Astrocyte (in vitro differentiated cells and primary cell): ENCODE data around the gene FAM184B. TPM values are rescaled to one million over a fixed set of nuclear protein-coding genes. Genes with fewer than 3 reads are reported as not detected.

Experiments
- DNase-seq: peaks from one replicate; pipeline ENCODE4 v3.0.0-alpha.2; 2010; ENCODE audit warnings: low read depth
- FAIRE-seq: peaks from 2 replicates; lab custom pipeline; 2011; peaks lifted over from hg19 to GRCh38; lab: Jason Lieb, UNC
- H2AFZ ChIP-seq: 2 replicates; pipeline ENCODE4 v1.6.0; 2012; ENCODE audit warnings: low read depth, low read length, inconsistent platforms
- H3K27ac ChIP-seq: 2 replicates; pipeline ENCODE4 v1.5.1; 2011; ENCODE audit warnings: low read depth, low read length, inconsistent platforms
- H3K27me3 ChIP-seq: 2 replicates; pipeline ENCODE4 v1.6.0; 2011; ENCODE audit warnings: low read length, inconsistent platforms; ENCODE audit not compliant: insufficient read depth
- H3K36me3 ChIP-seq: 2 replicates; pipeline ENCODE4 v1.5.1; 2011; ENCODE audit warnings: low read length, inconsistent platforms; ENCODE audit not compliant: insufficient read depth
- H3K4me1 ChIP-seq: 2 replicates; pipeline ENCODE4 v1.5.1; 2011; ENCODE audit warnings: low read length, inconsistent platforms; ENCODE audit not compliant: insufficient read depth
- H3K4me2 ChIP-seq: 2 replicates; pipeline ENCODE4 v1.6.0; 2012; ENCODE audit warnings: low read length, inconsistent platforms
- H3K4me3 ChIP-seq: 2 replicates; pipeline ENCODE4 v1.5.1; 2011; ENCODE audit warnings: low read depth, mild to moderate bottlenecking, low read length, inconsistent platforms; ENCODE audit not compliant: insufficient read depth
- H3K79me2 ChIP-seq: 2 replicates; pipeline ENCODE4 v1.6.0; 2012; ENCODE audit warnings: mild to moderate bottlenecking, low read length, inconsistent platforms; ENCODE audit not compliant: insufficient read depth
- H3K9ac ChIP-seq: 2 replicates; pipeline ENCODE4 v1.6.0; 2012; ENCODE audit warnings: mild to moderate bottlenecking, low read length, inconsistent platforms
- H3K9me3 ChIP-seq: 2 replicates; pipeline ENCODE4 v1.5.1; 2012; ENCODE audit warnings: low read depth, mild to moderate bottlenecking, low read length, inconsistent platforms; ENCODE audit not compliant: insufficient read depth
- H4K20me1 ChIP-seq: 2 replicates; pipeline ENCODE4 v1.6.0; 2012; ENCODE audit warnings: low read length, inconsistent platforms; ENCODE audit not compliant: insufficient read depth
- H3K27ac Mint-ChIP-seq: one replicate; pipeline ENCODE4 v1.8.0; 2021; ENCODE audit warnings: mild to moderate bottlenecking, mixed read lengths; ENCODE audit not compliant: unreplicated experiment
- H3K27me3 Mint-ChIP-seq: one replicate; pipeline ENCODE4 v1.8.0; 2021; ENCODE audit warnings: low read depth, mixed read lengths; ENCODE audit not compliant: unreplicated experiment
- H3K36me3 Mint-ChIP-seq: one replicate; pipeline ENCODE4 v1.8.0; 2021; ENCODE audit warnings: low read depth, mixed read lengths; ENCODE audit not compliant: unreplicated experiment
- H3K4me1 Mint-ChIP-seq: one replicate; pipeline ENCODE4 v1.8.0; 2021; ENCODE audit warnings: low read depth, mixed read lengths; ENCODE audit not compliant: unreplicated experiment
- H3K4me3 Mint-ChIP-seq: one replicate; pipeline ENCODE4 v1.8.0; 2021; ENCODE audit warnings: mild to moderate bottlenecking, moderate library complexity, mixed read lengths; ENCODE audit not compliant: unreplicated experiment
- H3K9me3 Mint-ChIP-seq: one replicate; pipeline ENCODE4 v1.8.0; 2021; ENCODE audit warnings: mild to moderate bottlenecking, mixed read lengths; ENCODE audit not compliant: unreplicated experiment
- CTCF ChIP-seq: IDR thresholded peaks from 2 replicates; pipeline ENCODE4 v1.5.1; 2011; ENCODE audit warnings: low read depth, mild to moderate bottlenecking, inconsistent platforms, low read length, moderate library complexity; ENCODE audit not compliant: insufficient read depth
- EZH2 ChIP-seq: IDR thresholded peaks from 2 replicates; pipeline ENCODE4 v1.6.1; 2012; ENCODE audit warnings: mild to moderate bottlenecking, low read length, inconsistent platforms; ENCODE audit not compliant: insufficient read depth
- total RNA-seq: library from RNA; stranded (reverse); gene quantifications from 2 replicates; pipeline ENCODE4 v1.2.1, GENCODE V29; 2021

The FAM184B gene
- total RNA-seq, 1 donor from 2014 or later: 0.54 TPM

GRCh38 chr4:17770845-17771244 lies 10.6 kb downstream of the FAM184B start:
- Histone ChIP-seq H3K27me3 (no peaks in the 10 kb centered on the region), H3K27ac (no peak overlapping the region), H3K36me3 (no peaks in the 10 kb centered on the region), H3K4me2 (peak overlapping the region; percentile 19), H2AFZ (no peak overlapping the region), H4K20me1 (no peaks in the 10 kb centered on the region), H3K79me2 (no peaks in the 10 kb centered on the region), H3K9ac (no peak overlapping the region), H3K9me3 (no peaks in the 10 kb centered on the region), H3K4me3 (no peak overlapping the region), H3K4me1 (no peaks in the 10 kb centered on the region)
- no peak for TF ChIP-seq CTCF
- no peak for TF ChIP-seq EZH2
- H3K4me1 Mint-ChIP-seq: peaks cover 17% of the 10 kb centered on the region
- H3K27ac Mint-ChIP-seq: no peak overlapping the region
- peaks cover 8% of the 10 kb centered on the region for H3K9me3 Mint-ChIP-seq
- H3K36me3 Mint-ChIP-seq: no peaks in the 10 kb centered on the region
- no peaks in the 10 kb centered on the region for H3K27me3 Mint-ChIP-seq
- DNase-seq (peak; percentile 54), FAIRE-seq (no peak)
- no peak overlapping the region for H3K4me3 Mint-ChIP-seq

GRCh38 chr4:17769406-17770174 lies 11.8 kb downstream of the FAM184B start:
- peaks cover 9% of the 10 kb centered on the region for H3K9me3 Mint-ChIP-seq
- no peak for FAIRE-seq
- no peak overlapping the region for H3K27ac Mint-ChIP-seq

More at GRCh38 chr4:17769406-17770174, 11.8 kb downstream of the FAM184B start:
- Histone ChIP-seq H3K9me3 (no peaks in the 10 kb centered on the region), H2AFZ (no peak overlapping the region), H3K4me3 (no peak overlapping the region), H3K36me3 (no peaks in the 10 kb centered on the region), H3K9ac (no peak overlapping the region), H3K27me3 (no peaks in the 10 kb centered on the region), H4K20me1 (no peaks in the 10 kb centered on the region), H3K4me2 (no peak overlapping the region), H3K4me1 (no peaks in the 10 kb centered on the region), H3K27ac (peak overlapping the region; percentile 14), H3K79me2 (no peaks in the 10 kb centered on the region)
- no peaks in the 10 kb centered on the region for H3K36me3 Mint-ChIP-seq
- no peaks in the 10 kb centered on the region for H3K27me3 Mint-ChIP-seq
- no peak overlapping the region for H3K4me3 Mint-ChIP-seq
- peak; percentile 53 for DNase-seq
- peaks cover 17% of the 10 kb centered on the region for H3K4me1 Mint-ChIP-seq
- TF ChIP-seq CTCF (no peak), EZH2 (no peak)
